GM21381 (cell line): ENCODE data around the gene KLHL15.
A peak's percentile ranks its signal among the peaks of the same experiment; 100 is the strongest.

Experiments
- ATAC-seq: cut with Tn5 transposase; IDR thresholded peaks from one replicate; pipeline ENCODE4 v1.9.1; 2021; ENCODE audit warnings: mild to moderate bottlenecking, moderate library complexity; ENCODE audit not compliant: unreplicated experiment

The KLHL15 gene

GRCh38 chrX:23953908-23954269, 73.1 kb downstream of the KLHL15 start:
- no peak for ATAC-seq

DNA sequence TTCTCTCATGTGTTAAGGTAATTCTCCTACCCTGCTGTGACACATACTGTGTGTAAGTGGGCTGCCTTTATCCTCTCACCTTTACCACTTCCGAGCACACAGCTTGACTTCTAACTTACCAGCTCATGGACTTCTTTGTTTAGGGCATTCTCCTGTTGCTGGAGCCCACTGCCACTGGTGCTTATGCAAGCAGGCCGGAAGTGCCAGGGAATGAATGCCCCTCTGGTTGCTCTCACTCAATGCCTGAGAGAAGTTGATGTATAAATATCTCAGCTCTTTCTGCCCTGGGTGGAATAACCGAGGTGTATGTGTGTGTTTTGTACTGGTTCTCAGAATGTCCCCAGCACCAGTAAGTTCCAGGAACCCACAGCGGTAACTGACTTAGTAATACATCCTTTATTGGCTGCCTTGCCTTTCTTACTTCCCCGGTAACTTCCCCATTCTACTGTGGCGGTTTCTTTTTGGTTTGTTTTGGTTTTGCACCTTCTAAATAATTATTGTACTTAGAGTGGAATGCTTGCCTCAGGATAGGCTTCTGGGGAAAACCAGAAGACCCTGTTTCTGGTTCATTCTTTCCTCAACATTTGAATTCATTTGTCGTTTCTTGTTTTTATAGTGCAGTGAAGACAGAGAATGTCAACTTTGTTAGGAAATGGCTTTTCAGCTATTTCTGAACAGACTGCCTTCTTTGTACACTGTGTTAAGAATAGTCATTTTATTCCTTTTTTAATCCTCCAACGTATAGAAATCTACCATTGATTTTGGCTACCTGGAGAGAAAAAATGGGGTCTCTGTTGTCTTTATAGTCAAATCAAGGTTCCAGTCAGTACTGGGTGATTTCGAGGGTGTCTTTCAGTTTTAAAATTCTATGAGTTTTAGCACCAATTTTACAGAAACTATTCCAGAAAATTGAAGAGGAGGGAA, 73.7 kb downstream of the KLHL15 start:
- peak; percentile 93 for ATAC-seq

DNA sequence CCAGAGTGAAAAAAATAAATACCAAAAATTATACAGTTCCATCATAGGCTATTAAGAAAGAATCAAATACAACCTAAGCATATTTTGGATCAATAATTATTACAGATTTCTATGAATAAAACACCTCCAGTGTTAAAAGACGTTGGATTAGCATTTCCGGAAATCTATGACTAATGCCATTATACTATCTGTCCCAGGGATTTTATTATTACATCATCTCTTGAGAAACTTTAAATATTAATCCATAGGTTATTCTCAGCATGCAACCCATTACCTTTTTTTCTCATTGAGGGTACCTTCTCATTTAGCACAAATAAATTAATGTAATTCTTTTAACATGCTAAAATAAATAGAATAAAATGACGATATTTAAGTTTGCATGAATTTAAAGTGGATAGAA, 74.6 kb downstream of the KLHL15 start:
- ATAC-seq, result no peak

DNA sequence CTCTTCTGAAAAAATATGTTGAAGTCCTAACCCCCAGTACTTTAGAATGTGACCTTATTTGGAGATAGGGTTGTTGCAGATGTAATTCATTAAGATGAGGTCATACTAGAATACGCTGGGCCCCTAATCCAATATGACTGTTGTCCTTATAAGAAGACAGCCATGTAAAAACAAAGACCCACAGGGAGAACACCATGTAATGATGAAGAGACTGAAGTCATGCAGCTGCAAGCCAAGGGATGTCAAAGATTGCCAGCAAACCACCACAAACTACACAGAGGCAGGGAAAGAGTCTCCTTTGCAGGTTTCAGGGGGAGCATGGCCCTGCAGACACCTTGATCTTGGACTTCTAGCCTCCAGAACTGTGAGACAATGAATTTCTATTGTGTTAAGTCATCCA, 81.8 kb downstream of the KLHL15 start:
- ATAC-seq, result no peak

GRCh38 chrX:23944234-23944633, 82.8 kb downstream of the KLHL15 start:
- ATAC-seq, result no peak

GRCh38 chrX:23939203-23939602, 87.8 kb downstream of the KLHL15 start:
- ATAC-seq, result no peak

DNA sequence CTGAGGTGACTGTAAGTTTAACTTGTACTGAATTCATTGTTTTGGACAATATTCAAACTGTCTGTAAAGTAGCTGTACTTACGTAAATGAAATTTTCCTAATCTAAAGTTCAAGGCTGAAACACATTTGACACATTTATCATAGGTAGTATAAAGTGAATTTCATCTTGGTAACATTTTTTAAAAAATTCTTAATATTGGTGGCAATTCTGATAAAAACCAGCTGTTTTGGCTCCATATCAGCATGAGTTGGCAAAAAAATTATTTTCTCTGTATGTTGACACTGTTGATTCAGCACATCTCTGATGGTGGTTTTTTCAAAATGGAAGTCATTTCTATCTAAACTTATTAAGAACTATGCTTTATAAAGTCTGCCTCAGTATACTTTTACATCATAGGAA, 88.3 kb downstream of the KLHL15 start:
- ATAC-seq, result no peak

DNA sequence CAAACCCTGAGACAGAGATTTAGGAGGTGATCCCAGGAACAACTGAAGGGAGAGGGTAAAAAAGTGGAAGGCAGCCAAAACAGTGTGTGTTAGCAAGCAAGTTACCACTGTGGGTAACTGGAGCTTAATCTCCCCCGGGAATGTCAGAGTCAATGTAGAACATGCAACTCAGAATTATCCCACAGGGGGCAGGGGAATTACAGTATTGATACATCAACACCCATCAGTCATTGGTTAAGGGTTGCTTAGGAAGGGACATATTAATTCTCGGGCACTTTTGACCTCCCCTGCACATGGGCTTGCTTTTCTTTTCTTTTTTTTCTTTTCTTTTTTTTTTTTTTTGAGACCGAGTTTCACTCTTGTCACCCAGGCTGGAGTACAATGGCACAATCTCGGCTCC, 89.9 kb downstream of the KLHL15 start:
- no peak for ATAC-seq

DNA sequence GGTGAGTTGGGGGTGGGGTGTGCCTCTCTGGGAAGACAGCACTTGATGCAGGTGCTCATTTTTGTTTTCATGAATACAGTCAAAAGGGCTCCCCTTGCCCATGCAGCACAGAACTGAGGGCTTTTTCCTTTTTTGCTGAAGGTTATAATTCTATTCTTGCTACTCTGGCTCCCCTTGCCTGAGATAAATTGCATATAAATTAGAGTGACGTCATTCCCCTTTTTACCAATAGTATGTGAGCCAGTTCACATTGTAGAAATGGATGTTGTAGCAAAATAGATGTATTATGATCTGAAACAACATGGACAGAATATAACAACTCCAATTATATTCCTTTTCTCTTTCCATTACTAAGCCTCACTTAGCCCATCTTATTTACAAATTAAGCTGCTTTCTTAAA, 90.8 kb downstream of the KLHL15 start:
- ATAC-seq, result no peak

DNA sequence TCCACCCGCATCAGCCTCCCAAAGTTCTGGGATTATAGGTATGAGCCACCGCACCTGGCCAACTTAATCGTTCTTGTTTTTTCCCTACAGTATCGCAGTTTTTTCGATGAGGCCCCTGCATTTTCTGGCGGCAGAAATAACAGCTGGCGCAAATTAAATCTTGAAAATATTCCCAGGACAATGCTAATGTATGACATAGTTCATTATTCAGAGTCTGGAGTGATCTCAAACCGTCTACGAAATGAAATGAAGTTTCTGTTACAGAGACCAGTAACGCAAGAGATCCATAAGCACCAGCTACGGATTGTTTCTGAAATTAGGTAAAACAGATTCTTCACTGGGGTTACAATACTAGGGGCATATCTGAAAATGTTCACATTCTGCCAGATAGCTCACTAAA, 91.9 kb downstream of the KLHL15 start:
- no peak for ATAC-seq
